ENCODE measurements around the gene INO80B. TPM values are rescaled to one million over a fixed set of nuclear protein-coding genes. Genes with fewer than 3 reads are reported as not detected.

The INO80B gene
- total RNA-seq, 1 donor from 2014 or later, result 32.7 TPM

- Histone ChIP-seq H3K36me3 (peaks cover 0 to 33% of the 10 kb centered on the region in 2 donors), H3K27ac (no peak overlapping the region), H3K27me3 (no peaks in the 10 kb centered on the region), H3K4me1 (peaks cover 16% of the 10 kb centered on the region), H3K9me3 (no peaks in the 10 kb centered on the region), H3K4me3 (no peak overlapping the region)
- no peak for DNase-seq (ENCODE audit: extremely low spot score in 2 of 2)
- intact Hi-C loops (cut with DNase I), result no loop called here
- TF ChIP-seq POLR2A (IDR thresholded peaks at IDR 0.05) (no peak), POLR2AphosphoS5 (IDR thresholded peaks at IDR 0.05; ENCODE audit: insufficient read depth in 1 of 2, low read depth in 1 of 2) (no peak), CTCF (IDR thresholded peaks at IDR 0.05) (no peak)
Measured at GRCh38 chr2:74425523-74425922, 29.4 kb upstream of the INO80B start.

- TF ChIP-seq POLR2AphosphoS5 (IDR thresholded peaks at IDR 0.05; ENCODE audit: insufficient read depth in 1 of 2, low read depth in 1 of 2) (no peak), CTCF (IDR thresholded peaks at IDR 0.05) (no peak), POLR2A (IDR thresholded peaks at IDR 0.05) (no peak)
- Histone ChIP-seq H3K4me1 (peaks cover 8% of the 10 kb centered on the region), H3K27me3 (no peaks in the 10 kb centered on the region), H3K9me3 (no peaks in the 10 kb centered on the region), H3K36me3 (peaks cover 0 to 36% of the 10 kb centered on the region in 2 donors), H3K4me3 (no peak overlapping the region), H3K27ac (no peak overlapping the region)
- no peak for DNase-seq (ENCODE audit: extremely low spot score in 2 of 2)
- intact Hi-C loops (cut with DNase I), result no loop called here
Measured at GRCh38 chr2:74426181-74426758, 28.6 kb upstream of the INO80B start.

GRCh38 chr2:74427551-74427950 is 27.3 kb upstream of the INO80B start:
- H3K27me3 ChIP-seq, result no peaks in the 10 kb centered on the region
- H3K4me3 ChIP-seq, result no peak overlapping the region
- intact Hi-C loops (cut with DNase I), result no loop called here
- no peaks in the 10 kb centered on the region for H3K9me3 ChIP-seq
- DNase-seq (ENCODE audit: extremely low spot score in 2 of 2), result no peak
- H3K27ac ChIP-seq, result no peak overlapping the region
- H3K36me3 ChIP-seq, result peaks cover 0 to 39% of the 10 kb centered on the region in 2 donors
- TF ChIP-seq POLR2AphosphoS5 (IDR thresholded peaks at IDR 0.05; ENCODE audit: insufficient read depth in 1 of 2, low read depth in 1 of 2) (no peak), CTCF (IDR thresholded peaks at IDR 0.05) (no peak), POLR2A (IDR thresholded peaks at IDR 0.05) (no peak)
- no peaks in the 10 kb centered on the region for H3K4me1 ChIP-seq

GRCh38 chr2:74428675-74429074 is 26.2 kb upstream of the INO80B start:
- Histone ChIP-seq H3K4me1 (no peaks in the 10 kb centered on the region), H3K36me3 (peaks cover 0 to 39% of the 10 kb centered on the region in 2 donors), H3K27ac (no peak overlapping the region), H3K9me3 (no peaks in the 10 kb centered on the region), H3K4me3 (no peak overlapping the region), H3K27me3 (no peaks in the 10 kb centered on the region)
- DNase-seq (ENCODE audit: extremely low spot score in 2 of 2), result no peak
- TF ChIP-seq POLR2AphosphoS5 (IDR thresholded peaks at IDR 0.05; ENCODE audit: insufficient read depth in 1 of 2, low read depth in 1 of 2) (no peak), CTCF (IDR thresholded peaks at IDR 0.05) (no peak), POLR2A (IDR thresholded peaks at IDR 0.05) (no peak)
- intact Hi-C loops (cut with DNase I), result no loop called here

All from vagina (tissue), 2 donors.